Inflammatory macrophage treated with lipopolysaccharide for 4 hours (primary cell): Measurements from ENCODE around the gene NTMT1.
A peak's percentile ranks its signal among the peaks of the same experiment; 100 is the strongest.

Experiments used
- DNase-seq: peaks from one replicate; pipeline ENCODE4 v3.0.0-alpha.2; 2020

The NTMT1 gene

DNA sequence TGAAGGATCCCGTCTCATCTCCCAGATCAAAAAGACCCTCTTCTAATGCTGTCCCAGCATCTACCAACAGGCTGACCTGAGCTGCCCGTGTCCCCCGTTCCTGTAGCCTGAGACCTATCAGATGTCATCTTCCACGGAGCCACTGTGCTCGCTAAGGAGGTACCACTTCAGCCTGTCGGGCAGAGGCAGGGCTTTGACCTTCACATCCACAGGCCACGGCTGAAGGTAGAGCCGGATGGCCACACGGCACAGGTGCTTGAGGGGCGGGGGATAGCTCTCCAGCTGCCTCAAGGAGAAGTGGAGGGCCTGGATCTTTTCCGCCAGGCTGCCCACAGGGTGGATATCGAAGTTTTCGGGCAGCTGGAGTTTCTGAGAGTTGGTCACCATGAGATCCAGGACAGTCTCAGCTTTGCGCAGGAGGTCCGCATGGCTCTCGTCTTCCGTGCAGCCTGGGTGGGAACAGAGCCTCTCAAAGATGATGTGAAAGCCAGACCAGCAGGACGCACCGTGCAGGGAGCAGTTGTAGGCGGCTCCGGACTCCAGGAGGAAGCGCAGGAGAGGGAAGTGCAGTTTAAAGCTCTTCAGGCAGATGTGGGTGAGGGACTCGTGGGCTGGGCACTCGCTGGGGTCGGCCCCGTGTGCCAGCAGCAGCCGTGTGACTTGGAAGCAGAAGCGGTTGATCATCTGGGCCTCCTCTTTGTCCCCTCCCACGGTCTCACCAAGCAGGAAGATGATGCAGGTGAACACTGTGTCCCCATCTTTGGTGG, 11.9 kb downstream of the NTMT1 start:
- peak; percentile 43 for DNase-seq

DNA sequence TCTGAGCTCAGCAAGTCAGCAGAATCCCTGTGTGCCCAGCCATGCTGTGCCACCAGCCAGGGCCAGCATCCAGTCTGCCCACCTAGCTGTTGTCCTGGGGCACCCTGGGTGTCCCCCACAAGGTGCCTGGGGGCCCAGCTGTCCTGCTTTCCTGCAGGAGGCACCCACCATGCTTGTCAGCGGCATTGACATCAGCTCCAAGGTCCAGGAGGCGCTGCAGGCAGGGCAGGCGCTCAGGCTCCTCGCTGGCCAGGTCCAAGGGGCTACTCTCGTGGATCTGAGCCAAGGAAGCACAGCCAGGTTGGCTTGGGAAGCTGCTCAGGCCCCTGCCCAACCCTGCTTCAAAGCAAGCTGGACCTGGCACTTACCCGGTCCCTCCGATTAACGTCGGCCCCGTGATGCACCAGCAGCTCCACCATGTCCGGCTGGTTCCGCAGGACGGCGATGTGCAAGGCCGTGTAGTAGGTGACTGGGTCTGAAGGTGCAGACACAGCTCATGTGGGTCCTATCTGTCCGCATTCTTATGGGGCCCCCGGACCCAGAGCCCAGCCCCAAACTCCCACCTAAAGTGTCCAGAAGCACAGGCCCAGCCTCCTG, 13.2 kb downstream of the NTMT1 start:
- DNase-seq = no peak

DNA sequence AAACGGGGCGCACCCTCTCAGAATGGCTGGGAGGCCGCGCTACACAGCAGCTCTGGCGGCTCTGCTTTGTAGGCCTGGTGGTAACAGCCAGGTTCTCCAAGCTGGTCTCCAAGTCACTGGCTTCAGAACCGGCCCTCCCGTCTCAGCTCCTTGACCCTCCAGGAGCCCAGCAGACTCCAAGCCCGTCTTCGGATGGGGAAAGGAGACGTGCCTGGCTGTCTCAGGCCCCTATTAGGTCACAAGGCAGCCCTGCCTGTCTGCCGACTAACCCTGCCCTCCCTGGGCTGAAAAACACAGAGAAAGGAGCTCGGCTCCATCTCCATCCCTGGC, 13.8 kb downstream of the NTMT1 start:
- no peak for DNase-seq

DNA sequence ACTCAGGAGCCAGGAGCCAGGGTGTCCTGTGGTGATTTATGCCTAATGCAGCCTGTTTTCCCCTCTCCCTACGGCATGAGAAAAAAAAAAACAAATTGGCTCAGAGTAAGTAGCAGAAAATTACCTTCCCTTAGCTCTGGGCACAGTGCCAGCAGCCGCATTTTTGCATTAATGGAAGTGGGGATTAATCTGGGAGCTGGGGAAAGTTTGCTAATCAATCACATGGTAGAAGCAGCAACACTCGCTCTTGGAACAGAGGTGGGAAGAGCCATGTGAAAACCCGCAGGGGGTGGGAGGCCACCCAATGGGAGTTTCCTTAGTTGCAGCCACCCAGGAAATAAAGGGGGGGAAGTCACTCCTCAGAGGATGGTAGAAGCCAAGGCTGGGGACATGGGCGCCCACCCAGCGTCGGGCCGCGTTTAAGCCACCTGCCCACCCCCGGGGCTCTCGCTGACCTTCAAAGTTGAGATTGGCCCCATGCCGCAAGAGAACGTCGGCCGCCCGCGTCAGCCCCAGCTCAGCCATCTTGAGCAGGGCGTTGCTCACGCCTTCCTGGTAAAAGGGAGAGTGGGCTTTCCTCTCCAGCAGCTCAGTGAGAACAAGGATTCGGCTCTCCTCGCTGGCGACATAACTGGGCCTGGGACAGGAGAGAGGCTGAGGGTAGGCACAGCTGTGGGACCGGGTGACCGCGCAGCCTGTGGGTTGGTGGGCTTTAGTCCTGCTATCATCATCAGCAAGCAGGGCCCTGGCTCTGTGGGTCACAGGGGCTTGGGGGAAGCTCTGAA, 14.3 kb downstream of the NTMT1 start:
- DNase-seq = peak; percentile 67

DNA sequence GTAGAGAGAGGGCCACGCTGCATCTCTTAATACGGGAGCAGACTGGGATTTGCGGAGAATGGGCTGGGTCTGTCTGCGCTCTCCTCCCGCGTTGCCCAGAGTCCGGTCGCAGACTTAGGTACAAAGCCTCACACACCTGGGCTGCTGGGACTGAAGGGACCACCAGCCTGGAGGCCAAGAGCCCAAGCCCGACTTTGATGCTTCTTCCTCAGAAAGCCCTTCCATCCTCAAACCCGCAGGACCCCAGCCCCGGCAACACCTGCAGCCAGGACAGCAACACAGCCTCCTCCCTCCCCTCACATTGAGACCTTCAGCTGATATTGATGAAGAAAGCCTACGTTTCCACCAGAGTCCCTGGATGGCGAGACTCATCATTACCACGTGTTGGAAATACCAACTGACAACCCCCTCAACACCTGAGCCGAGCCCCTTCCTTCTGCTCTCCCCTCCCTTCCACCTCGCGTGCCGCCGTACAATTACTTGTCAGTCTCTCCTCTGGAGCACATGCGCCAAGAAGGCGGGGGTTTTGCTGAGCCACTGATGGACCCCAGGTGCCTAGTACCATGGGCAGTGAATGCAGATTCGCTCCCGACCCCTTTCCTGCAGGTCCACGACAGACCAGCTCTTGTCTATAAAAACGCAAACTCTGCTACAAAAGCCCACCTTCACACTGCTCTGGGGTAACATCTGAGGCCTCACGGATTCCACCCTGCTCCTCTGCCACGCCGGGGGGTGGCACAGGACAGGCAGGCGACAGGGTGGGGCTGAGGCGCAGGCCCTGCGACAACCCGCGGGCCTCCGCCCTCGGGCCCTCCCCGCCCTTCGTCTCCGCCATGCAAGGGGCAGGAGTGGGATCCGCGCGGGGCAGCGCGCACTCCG, 15.1 kb downstream of the NTMT1 start:
- no peak for DNase-seq

DNA sequence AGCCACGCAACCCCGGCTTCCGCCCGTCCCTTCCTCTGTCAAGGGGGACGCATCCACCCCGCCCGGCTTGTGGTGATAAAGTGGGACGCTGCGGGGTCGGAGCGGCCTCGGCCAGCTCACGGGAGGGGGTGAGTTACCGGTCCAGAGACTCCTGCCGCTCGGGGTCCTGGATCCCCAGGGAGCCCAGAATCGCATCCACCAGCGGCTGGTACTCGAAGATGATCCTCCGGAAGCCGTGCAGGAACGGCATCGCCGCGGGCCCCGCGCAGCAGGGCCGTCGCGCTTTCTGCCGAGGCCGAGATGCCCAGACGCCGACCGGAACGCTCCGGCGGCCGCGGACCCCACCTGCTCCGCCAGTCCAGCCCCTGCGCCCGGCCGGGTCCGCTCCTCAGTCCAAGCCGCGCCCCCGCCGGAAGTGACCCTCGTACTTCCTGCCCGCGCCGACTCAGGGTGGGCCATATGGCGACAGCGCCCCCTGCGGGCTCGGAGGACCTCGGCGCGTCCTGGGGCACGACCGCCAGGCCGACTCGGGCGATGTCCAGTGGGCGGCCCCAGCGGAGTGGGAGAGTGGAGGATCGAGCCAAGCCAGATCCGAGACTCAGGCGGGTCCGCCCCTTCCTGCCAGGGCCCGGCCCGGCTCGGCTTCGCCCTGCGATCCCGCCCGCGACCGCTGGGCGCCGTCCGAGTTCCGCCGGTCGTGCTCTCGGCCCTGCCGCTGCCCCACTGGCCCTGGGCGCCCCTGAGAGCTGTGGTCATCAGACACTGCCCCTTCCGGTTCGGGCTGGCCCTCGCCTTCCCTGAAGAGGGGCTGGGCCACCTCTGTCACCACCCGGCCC, 16.0 kb downstream of the NTMT1 start, which contains the start of gene ASB6:
Gene ASB6 (minus strand): TSS at position 402 of the 836 bp plus-strand sequence. CDS start 152 bp downstream, at position 250.
- peak; percentile 98 for DNase-seq

DNA sequence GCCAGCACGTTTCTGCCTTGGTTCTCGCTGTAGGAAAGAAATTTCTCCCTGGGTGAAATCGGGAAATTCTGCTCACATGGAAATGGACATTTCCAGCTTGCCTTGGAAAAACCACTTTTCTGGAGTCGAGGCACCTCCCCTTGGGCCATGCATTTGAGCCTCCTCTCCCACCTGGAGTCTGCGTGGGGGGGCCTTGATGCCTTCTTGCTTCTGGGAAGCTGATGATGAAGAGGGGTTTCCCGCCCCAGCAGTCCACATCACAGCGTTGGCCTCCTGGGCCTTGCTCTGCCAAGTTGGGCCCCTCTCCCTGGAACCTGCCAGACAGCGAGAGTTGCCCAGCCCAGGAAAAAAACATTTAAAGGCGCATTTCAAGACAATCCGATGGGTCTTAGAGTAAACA, 17.7 kb downstream of the NTMT1 start:
- DNase-seq = no peak

DNA sequence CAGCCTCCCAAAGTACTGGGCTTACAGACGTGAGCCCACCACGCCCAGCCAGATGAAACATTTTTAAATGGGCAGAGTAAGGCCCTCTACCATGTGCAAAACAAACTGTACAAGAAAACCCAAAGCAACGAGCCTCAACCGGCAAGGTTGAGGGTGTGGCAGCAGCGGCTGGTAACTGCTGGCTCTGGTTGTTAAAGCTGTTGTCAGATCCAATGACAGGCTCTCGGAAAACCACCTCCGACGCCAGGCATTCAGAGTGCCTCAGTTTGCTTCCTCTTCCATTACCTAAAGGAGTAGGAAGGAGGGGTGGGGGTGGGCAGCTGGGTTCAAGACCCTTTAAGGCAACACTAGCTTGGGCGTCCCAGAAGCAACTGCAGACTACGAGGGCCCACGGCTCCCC, 18.4 kb downstream of the NTMT1 start:
- no peak for DNase-seq

DNA sequence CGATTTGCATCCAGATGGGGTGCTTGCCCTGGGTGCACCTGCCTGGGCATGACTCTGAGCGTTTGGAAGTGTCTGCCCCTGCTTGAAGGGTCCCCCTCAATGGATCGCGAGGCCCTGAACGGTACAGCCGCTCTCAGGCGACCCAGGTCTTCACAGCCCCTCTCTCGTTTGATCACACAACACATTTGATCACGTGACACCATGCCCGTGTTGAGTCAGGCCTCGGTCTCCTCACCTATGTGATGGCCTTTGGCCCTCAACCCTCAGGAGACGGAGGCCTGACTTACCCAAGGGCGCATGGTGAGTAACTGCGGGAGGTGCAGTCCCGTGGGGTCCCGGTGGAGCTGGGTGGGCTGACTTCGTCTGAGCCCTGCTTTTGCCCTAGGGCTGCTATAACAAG, 18.9 kb downstream of the NTMT1 start:
- no peak for DNase-seq

DNA sequence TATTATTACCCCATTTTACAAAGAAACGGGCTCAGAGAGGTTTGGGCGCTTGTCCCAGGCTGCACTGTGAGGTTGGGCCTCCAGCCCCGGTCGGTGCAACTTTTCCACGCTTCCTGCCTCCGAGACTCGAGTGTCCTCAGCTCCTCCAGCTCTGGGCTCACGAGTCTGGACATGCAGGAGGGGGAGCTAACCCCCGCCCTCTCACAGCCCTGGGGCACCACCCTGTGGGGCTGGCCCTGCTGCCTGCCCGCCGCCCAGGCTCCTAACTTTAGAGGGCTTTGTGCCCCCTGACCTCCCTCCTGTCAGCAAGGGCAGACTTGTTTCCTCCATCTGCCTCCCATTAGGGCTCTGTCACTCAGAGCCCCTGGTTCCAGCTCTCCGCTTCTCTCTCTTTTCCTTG, 20.3 kb downstream of the NTMT1 start:
- no peak for DNase-seq

DNA sequence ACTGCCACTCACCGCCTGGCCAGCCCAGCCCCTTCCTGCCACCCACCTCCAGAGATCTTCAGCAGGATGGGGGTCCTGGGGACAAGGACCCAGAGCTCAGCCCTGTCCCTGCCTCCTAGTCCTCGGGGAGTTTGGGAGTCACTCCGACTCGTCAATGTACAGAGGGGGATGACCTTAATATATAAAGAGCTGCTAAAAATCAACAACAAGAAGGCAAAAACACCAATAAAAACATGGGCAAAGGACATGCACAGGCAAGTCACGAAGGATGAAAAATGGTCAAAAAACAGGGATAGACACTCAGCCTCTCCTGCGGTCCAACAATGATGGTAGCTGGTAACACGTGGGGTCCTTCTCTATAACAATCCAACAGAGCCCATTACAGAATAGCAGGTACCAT, 20.7 kb downstream of the NTMT1 start:
- DNase-seq = no peak

DNA sequence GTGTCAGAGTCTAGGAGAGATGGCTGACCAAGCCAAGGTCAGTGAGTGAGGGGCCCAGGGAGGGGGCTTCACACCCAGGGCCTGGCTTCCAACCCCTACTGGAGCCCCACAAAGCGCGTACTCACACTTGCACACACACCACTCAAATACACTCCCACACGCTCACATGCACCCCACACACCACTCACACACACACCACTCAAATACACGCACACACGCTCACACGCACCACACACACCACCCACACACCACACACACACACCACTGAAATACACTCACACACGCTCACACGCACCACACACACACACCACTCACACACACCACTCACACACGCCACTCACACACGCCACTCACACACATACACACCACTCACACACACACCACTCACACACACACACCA, 21.7 kb downstream of the NTMT1 start:
- DNase-seq = no peak

DNA sequence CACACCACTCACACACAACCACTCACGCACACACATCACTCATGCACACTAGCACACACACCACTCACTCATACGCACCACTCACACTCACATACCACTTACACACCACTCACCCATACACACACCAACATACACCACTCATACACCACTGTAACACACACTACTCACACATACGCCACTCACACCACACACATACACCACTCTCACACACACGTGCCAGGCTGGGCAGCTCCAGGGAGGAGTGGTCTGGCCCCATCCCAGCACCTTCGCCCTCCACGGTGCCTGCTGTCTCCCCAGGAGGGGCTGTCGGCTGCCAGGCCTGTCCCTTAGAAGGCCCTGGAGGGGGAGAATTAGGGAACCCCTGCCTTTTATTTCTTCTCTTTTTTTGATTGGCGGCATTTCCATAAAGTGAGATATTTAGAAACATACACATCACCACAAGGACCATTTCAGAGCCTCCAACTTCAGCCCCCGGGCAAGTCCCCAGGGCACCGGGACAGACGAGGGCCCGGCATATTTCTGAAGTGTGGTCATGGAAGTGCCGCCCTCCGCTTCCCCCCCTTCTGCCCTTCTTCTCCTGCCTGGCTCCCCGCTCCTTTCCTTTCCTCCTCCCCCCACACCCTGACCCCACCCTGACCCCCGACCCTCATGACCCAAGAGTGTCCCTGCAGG, 22.3 kb downstream of the NTMT1 start:
- DNase-seq = no peak

DNA sequence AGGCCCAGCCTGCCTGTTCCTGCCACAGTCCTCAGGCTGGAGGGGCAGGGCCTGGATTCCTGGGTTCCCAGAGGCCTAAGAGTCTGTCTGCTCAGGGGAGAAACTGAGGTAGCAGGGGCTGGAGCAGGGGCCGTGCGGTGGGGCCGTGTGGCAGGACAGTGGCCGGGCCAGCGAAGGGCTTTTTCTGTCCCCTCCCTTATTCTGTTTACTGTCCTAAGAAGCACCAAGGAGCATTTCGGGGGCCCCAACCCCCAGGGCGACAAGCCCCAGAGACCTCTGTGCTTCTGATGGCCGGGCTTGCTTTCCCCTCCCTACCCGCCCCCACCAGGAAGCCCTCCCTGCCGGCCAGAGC, 22.8 kb downstream of the NTMT1 start:
- DNase-seq = no peak

DNA sequence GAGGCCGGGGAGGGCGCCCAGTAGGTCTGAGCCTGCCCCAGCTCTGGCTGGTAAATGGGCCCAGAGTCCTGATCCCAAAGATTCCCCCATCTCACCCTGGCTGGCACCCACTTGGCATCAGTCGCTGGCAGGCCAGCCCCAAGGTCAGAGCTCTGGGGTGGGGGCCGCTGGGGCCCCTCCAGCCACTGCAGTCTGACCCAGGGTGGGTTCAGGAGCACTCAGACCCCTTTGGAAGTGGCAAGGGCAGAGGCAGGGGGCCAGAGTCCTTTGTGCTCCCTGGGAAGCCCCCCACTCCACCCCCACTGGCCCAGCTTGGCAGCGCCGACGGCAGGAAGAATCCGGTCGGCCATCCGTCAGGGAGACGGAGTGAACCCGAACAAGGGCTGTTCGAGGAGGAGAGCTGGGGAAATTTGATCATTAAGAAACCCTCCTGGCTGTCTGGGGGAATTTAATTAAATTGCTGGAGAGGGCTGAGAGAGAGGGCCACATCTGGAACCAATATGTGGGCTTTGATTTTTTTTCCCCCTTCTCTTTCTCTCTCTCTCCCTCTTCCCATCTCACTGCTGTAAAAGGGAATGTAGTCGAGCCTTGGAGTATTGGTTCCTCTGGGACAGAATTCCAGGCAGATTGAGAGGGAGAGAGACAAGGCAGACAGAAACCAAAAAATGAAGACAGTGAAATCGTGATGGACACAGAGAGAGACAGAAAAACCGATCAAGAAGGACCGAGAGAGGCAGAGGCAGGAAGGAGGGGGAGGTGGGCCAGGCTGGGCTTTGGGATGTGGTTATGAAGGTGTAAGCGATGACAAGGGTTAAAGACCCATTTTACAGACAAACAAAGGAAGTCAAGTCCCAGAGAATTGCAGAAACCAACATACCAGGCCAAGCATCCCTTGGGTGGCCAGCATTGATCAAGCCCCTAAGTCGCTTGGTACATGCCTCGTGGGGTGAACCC, 24.0 kb downstream of the NTMT1 start:
- no peak for DNase-seq

DNA sequence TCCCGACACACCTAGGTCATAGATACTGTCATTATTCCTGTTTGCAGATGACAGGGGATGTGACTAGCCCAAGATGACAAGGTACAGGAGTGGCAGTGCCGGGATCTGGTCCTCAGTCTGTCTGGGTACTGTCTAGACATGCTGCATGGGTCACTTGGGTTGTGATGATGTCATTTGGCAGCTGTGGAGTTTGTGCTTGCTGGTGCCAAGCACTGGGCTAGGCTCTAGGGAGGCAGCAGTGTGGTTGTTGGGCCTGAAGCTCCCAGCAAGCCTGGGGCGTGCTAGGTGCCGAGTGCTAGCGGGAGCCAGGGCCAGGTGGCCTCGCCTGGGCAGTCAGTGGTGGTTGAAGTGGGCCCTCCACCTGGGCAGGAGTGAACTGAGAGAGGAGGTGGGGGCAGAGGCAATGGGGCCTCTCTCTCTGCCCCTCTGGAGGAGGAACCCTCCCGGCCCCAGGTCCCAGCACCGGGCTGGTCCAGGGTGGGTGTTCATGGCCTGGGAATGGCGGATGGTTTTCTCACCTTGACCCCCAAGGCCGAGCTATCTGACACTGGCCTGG, 24.8 kb downstream of the NTMT1 start:
- no peak for DNase-seq

DNA sequence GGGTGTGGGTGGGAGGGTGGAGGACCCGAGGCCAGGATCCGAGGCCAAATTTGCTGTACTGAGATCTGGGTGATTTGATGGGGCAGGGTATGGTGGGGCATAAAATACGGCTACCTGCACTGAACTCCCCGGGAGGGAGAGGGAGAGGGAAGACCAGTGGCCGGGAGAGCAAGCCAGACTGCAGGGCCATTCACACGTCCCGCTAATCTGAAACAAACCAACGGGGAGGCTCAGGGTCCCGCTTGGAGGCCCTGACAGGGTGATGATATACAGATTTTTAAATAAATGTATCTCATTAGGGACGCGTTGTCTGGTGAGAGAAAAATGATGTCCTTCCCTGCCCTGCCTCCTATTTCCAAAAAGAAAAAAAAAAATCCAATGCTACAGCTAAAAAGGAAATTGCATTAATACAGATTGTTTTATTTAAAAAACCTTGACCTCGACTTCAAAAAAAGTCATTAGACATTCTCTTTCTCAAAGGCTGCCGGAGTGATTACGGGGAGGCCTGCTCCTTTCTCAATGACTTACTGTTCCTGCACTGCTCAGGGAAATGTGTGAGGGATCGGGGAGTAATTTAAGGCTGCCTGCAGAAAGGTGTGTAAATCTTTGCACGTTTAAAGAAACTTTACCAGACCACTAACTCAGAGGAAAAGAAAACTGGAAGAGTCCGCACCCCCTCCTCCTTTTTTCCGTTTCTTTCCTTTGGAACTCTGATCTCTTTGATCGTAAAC, 28.0 kb downstream of the NTMT1 start:
- DNase-seq = no peak

DNA sequence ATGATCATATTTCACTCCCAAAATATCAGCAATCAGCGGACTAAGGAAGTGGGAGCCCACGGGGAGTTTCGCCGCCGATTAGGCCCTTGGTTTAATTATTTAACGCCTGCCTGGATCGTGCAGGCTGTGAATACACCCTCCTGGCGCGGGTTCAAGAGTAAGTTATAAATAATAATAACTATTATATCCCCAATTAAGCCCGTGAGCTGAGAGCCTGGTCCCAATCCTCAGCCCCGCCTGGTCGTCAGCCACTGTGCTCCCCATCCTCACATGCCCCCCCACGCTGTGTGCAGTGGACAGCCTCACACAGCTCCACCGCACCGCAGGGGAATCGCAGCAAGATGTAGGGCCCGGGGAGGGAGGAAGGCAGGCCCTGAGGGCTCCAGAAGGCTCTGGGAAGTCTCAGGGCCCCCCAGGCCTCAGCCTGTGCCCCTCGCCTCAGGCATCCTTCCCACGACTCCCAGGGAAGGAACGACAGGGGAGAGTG, 28.6 kb downstream of the NTMT1 start:
- no peak for DNase-seq

DNA sequence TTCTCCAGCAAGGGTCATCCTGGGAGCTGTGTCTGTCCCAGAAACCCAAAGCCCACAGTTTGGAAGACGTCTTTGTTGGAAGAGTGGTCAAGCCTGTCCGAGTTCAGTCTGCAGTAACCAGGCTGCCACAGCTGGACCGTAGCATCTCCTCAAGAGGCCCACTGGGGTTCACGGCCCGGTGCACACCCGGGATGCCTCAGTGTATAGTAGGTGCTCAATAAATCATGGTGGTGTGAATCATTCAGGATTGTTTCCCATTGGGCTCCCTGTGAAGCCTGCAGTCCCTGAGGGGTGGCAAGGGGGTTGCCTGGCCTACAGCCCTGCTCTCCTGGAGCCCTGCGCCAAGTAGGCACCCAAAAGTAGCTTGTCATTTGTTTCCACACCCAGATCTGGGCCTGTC, 29.2 kb downstream of the NTMT1 start:
- DNase-seq = no peak
